ENCODE data around the gene TC2N. TPM values are rescaled to one million over a fixed set of nuclear protein-coding genes. Genes with fewer than 3 reads are reported as not detected.

Gene TC2N
- polyA plus RNA-seq, 1 donor from 2014 or later: 2.1 TPM

DNA sequence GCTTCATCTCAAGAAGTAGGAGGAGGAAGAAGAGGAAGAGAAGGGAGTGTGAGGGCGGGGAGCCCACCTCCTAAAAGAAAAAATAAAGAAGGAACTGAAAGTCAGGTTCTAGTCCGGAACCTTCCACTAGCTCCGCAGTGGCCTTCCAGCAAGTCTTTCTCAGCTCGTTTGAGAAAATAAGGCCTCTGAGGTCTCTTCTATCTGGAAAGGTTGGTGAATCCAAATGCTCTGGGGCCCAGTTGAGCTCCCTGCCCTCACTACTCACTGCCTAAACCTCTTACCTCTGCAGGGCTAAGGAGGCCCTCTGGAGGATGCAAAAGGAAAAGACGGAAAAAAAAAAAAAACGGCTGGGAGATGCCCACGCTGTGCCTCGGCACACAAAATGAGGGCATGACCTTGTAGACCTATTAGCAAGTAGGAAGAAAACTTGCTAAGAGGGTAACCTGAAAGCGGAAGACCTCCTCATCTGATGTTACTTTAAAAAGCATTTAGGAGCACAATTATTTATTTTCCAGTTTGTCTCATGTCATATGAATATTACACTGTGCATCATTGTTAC is 44.2 kb upstream of the TC2N start:
- Histone ChIP-seq H4K20me1 (ENCODE audit: insufficient read depth) (no peaks in the 10 kb centered on the region), H2AFZ (ENCODE audit: low read depth, low read length) (no peak overlapping the region), H3K27ac (ENCODE audit: low read length) (no peak overlapping the region), H3K4me2 (ENCODE audit: low read length) (no peak overlapping the region), H3K79me2 (replicated peaks; ENCODE audit: insufficient read depth, low read length) (no peaks in the 10 kb centered on the region), H3K9me2 (ENCODE audit: insufficient read depth, low read length) (no peaks in the 10 kb centered on the region), H3K27me3 (ENCODE audit: insufficient read depth, low read depth, low read length) (no peaks in the 10 kb centered on the region), H3F3A (ENCODE audit: insufficient read depth, low read length, poor library complexity, severe bottlenecking) (no peaks in the 10 kb centered on the region), H3K4me3 (ENCODE audit: low read length) (no peak overlapping the region), H3K36me3 (ENCODE audit: insufficient read depth, low read length) (no peaks in the 10 kb centered on the region), H3K9ac (ENCODE audit: low read length) (no peak overlapping the region), H3K9me3 (ENCODE audit: low read length) (no peaks in the 10 kb centered on the region)
- TF ChIP-seq POLR2AphosphoS5 (IDR thresholded peaks at IDR 0.05) (no peak), SMC3 (conservative IDR thresholded peaks at IDR 0.05; ENCODE audit: poor library complexity) (no peak), EP300 (conservative IDR thresholded peaks at IDR 0.05; ENCODE audit: poor library complexity, severe bottlenecking) (no peak), TAF1 (IDR thresholded peaks at IDR 0.05; ENCODE audit: low read depth) (no peak), RAD21 (conservative IDR thresholded peaks at IDR 0.05) (peak; percentile 28)
- TF ChIP-seq, protein P1, sequence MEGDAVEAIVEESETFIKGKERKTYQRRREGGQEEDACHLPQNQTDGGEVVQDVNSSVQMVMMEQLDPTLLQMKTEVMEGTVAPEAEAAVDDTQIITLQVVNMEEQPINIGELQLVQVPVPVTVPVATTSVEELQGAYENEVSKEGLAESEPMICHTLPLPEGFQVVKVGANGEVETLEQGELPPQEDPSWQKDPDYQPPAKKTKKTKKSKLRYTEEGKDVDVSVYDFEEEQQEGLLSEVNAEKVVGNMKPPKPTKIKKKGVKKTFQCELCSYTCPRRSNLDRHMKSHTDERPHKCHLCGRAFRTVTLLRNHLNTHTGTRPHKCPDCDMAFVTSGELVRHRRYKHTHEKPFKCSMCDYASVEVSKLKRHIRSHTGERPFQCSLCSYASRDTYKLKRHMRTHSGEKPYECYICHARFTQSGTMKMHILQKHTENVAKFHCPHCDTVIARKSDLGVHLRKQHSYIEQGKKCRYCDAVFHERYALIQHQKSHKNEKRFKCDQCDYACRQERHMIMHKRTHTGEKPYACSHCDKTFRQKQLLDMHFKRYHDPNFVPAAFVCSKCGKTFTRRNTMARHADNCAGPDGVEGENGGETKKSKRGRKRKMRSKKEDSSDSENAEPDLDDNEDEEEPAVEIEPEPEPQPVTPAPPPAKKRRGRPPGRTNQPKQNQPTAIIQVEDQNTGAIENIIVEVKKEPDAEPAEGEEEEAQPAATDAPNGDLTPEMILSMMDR (IDR thresholded peaks at IDR 0.05; ENCODE audit: poor library complexity, severe bottlenecking): no peak

DNA sequence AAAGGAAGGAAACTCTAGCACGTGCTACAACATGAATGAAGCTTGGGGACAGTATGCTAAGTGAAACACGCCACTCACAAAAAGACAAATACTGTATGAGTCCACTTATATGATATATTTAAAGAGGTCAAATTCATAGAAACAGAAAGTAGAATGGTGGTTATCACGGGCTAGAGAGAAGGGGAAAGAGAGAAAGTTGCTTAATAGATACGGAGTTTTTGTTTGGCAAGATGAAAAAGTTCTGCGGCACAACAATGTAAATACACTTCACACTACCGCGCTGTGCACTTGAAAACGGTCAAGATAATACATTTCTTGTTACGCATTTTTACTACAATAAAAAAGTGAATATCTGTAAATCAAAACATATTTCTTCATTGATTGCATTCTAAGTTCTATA is 42.9 kb upstream of the TC2N start:
- no peak overlapping the region for H3K4me2 ChIP-seq (ENCODE audit: low read length)
- H3K4me3 ChIP-seq (ENCODE audit: low read length): no peak overlapping the region
- H3K27ac ChIP-seq (ENCODE audit: low read length): no peak overlapping the region
- H3K9me2 ChIP-seq (ENCODE audit: insufficient read depth, low read length): no peaks in the 10 kb centered on the region
- H3K36me3 ChIP-seq (ENCODE audit: insufficient read depth, low read length): no peaks in the 10 kb centered on the region
- H3K79me2 ChIP-seq (replicated peaks; ENCODE audit: insufficient read depth, low read length): no peaks in the 10 kb centered on the region
- no peaks in the 10 kb centered on the region for H4K20me1 ChIP-seq (ENCODE audit: insufficient read depth)
- H3K9me3 ChIP-seq (ENCODE audit: low read length): no peaks in the 10 kb centered on the region
- no peak overlapping the region for H2AFZ ChIP-seq (ENCODE audit: low read depth, low read length)
- no peak overlapping the region for H3K9ac ChIP-seq (ENCODE audit: low read length)
- TF ChIP-seq, protein P2, sequence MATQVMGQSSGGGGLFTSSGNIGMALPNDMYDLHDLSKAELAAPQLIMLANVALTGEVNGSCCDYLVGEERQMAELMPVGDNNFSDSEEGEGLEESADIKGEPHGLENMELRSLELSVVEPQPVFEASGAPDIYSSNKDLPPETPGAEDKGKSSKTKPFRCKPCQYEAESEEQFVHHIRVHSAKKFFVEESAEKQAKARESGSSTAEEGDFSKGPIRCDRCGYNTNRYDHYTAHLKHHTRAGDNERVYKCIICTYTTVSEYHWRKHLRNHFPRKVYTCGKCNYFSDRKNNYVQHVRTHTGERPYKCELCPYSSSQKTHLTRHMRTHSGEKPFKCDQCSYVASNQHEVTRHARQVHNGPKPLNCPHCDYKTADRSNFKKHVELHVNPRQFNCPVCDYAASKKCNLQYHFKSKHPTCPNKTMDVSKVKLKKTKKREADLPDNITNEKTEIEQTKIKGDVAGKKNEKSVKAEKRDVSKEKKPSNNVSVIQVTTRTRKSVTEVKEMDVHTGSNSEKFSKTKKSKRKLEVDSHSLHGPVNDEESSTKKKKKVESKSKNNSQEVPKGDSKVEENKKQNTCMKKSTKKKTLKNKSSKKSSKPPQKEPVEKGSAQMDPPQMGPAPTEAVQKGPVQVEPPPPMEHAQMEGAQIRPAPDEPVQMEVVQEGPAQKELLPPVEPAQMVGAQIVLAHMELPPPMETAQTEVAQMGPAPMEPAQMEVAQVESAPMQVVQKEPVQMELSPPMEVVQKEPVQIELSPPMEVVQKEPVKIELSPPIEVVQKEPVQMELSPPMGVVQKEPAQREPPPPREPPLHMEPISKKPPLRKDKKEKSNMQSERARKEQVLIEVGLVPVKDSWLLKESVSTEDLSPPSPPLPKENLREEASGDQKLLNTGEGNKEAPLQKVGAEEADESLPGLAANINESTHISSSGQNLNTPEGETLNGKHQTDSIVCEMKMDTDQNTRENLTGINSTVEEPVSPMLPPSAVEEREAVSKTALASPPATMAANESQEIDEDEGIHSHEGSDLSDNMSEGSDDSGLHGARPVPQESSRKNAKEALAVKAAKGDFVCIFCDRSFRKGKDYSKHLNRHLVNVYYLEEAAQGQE (IDR thresholded peaks at IDR 0.05; ENCODE audit: borderline replicate concordance): no peak
- TF ChIP-seq POLR2AphosphoS5 (IDR thresholded peaks at IDR 0.05): no peak
- no peak for TF ChIP-seq EZH2 (IDR thresholded peaks at IDR 0.05; ENCODE audit: borderline replicate concordance, insufficient read depth, low read length, poor library complexity, severe bottlenecking)
- no peak for TF ChIP-seq SMC3 (conservative IDR thresholded peaks at IDR 0.05; ENCODE audit: poor library complexity)
- H3F3A ChIP-seq (ENCODE audit: insufficient read depth, low read length, poor library complexity, severe bottlenecking): no peaks in the 10 kb centered on the region
- no peaks in the 10 kb centered on the region for H3K27me3 ChIP-seq (ENCODE audit: insufficient read depth, low read depth, low read length)

DNA sequence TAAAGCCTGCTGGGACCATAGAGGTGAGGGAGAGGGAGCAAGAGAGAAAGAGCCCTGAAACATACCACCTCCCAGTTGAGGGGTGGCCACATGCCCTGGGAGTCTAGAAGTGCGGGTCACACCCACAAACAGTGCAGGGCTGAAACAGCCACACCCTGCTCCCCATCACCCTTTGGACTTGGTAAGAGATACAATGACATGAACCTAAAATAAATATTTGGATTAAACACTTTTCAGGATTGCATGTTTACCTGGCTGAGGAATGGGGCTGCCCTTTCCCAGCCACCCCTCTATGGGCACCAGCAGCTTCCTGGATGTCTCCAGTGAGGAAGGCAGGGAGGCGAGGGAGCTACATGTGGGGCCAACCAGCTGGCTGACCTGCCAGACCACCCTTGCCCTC is 39.0 kb upstream of the TC2N start:
- no peak overlapping the region for H3K4me3 ChIP-seq (ENCODE audit: low read length)
- H2AFZ ChIP-seq (ENCODE audit: low read depth, low read length): no peak overlapping the region
- H3K27me3 ChIP-seq (ENCODE audit: insufficient read depth, low read depth, low read length): no peaks in the 10 kb centered on the region
- H3K27ac ChIP-seq (ENCODE audit: low read length): no peak overlapping the region
- H3K9me2 ChIP-seq (ENCODE audit: insufficient read depth, low read length): no peaks in the 10 kb centered on the region
- H3K36me3 ChIP-seq (ENCODE audit: insufficient read depth, low read length): no peaks in the 10 kb centered on the region
- H4K20me1 ChIP-seq (ENCODE audit: insufficient read depth): no peaks in the 10 kb centered on the region
- H3F3A ChIP-seq (ENCODE audit: insufficient read depth, low read length, poor library complexity, severe bottlenecking): no peaks in the 10 kb centered on the region
- no peak for TF ChIP-seq TAF1 (IDR thresholded peaks at IDR 0.05; ENCODE audit: low read depth)
- H3K9me3 ChIP-seq (ENCODE audit: low read length): no peaks in the 10 kb centered on the region
- H3K9ac ChIP-seq (ENCODE audit: low read length): no peak overlapping the region
- H3K4me2 ChIP-seq (ENCODE audit: low read length): no peak overlapping the region
- H3K79me2 ChIP-seq (replicated peaks; ENCODE audit: insufficient read depth, low read length): no peaks in the 10 kb centered on the region

Measured in neural cell (in vitro differentiated cells).